ENCODE measurements around the gene BPI.

DNA sequence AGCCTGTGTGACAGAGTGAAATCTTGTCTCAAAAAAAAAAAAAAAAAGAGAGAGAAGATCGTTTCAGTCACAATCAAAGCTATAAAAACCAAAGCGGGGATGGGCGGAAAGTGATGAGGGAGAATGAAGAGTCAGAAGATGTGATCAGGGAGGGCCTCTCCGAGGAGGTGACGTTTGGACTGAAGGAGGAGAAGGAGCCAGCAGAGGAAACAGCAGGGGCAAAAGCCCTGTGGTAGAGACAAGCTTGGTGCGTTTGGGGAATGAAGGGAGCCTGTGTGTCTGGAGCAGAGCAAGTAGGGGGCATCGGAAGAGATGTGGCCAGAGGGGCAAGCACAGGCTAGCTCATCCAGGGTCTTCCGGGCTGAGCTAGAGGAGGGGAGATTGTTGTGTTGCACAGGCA is 27.9 kb downstream of the BPI start:
- no peak for TF ChIP-seq EZH2 (IDR thresholded peaks at IDR 0.05; ENCODE audit: borderline replicate concordance, low read depth, low read length, severe bottlenecking)
- TF ChIP-seq, protein P1, sequence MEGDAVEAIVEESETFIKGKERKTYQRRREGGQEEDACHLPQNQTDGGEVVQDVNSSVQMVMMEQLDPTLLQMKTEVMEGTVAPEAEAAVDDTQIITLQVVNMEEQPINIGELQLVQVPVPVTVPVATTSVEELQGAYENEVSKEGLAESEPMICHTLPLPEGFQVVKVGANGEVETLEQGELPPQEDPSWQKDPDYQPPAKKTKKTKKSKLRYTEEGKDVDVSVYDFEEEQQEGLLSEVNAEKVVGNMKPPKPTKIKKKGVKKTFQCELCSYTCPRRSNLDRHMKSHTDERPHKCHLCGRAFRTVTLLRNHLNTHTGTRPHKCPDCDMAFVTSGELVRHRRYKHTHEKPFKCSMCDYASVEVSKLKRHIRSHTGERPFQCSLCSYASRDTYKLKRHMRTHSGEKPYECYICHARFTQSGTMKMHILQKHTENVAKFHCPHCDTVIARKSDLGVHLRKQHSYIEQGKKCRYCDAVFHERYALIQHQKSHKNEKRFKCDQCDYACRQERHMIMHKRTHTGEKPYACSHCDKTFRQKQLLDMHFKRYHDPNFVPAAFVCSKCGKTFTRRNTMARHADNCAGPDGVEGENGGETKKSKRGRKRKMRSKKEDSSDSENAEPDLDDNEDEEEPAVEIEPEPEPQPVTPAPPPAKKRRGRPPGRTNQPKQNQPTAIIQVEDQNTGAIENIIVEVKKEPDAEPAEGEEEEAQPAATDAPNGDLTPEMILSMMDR (IDR thresholded peaks at IDR 0.05; ENCODE audit: borderline replicate concordance, extremely low read depth, low read length, poor library complexity, severe bottlenecking) = no peak

Data from DND-41 (cell line).